ENCODE measurements around the gene C17orf114.
"Not testable (repeated sequence)": the region's sequence is repeated elsewhere in the genome, so short reads cannot be mapped to it uniquely, and the experiment has no call there.

C17orf114 gene

DNA sequence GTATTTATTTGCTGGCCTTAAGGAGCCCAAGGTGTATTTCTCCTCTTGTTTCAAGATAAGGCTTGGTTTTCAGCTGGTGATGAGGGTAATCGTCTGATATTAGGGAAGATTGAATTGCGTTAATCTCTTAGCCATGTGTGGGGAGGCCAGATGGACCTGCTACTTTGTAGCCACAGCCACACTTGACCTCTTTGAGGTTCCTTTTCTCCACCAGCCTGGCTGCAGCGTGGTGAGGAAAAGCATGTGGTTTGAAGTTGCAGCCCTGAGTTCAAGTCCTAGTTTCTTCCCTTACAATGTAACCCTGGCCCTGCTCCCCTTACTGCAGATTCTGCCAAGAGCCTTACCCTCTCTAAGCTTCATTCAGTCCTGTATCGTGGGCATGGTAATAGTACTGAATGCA is 34.1 kb upstream of the C17orf114 start:
- no peak for DNase-seq
- Mint-ChIP-seq H3K27me3 (no peaks in the 10 kb centered on the region), H3K4me3 (no peak overlapping the region), H3K27ac (no peak overlapping the region), H3K36me3 (ENCODE audit: low read depth) (peaks cover 22% of the 10 kb centered on the region), H3K9me3 (no peaks in the 10 kb centered on the region), H3K4me1 (ENCODE audit: low read depth) (peaks cover 64% of the 10 kb centered on the region)

DNA sequence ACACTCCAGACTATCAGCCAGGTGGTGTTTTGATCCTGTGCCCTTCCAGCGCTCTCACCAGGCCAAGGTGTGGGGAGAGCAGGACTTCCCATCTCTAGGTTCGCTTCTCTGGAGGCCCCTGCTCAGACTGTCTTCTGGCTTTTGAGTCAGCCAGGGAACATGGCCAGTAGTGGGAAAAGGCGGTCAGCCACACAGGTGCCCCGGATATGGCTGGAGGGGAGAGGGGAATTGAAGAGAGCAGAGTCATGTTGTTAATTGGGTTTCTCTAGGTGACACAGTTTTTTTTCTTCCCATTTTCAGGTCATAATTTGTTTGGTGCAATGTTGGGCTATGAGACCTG is 32.5 kb upstream of the C17orf114 start:
- Mint-ChIP-seq H3K27me3 (no peaks in the 10 kb centered on the region), H3K9me3 (no peaks in the 10 kb centered on the region), H3K4me3 (peak overlapping the region; percentile 89), H3K36me3 (ENCODE audit: low read depth) (peaks cover 22% of the 10 kb centered on the region), H3K27ac (peak overlapping the region; percentile 89), H3K4me1 (ENCODE audit: low read depth) (peaks cover 48% of the 10 kb centered on the region)
- DNase-seq: no peak

DNA sequence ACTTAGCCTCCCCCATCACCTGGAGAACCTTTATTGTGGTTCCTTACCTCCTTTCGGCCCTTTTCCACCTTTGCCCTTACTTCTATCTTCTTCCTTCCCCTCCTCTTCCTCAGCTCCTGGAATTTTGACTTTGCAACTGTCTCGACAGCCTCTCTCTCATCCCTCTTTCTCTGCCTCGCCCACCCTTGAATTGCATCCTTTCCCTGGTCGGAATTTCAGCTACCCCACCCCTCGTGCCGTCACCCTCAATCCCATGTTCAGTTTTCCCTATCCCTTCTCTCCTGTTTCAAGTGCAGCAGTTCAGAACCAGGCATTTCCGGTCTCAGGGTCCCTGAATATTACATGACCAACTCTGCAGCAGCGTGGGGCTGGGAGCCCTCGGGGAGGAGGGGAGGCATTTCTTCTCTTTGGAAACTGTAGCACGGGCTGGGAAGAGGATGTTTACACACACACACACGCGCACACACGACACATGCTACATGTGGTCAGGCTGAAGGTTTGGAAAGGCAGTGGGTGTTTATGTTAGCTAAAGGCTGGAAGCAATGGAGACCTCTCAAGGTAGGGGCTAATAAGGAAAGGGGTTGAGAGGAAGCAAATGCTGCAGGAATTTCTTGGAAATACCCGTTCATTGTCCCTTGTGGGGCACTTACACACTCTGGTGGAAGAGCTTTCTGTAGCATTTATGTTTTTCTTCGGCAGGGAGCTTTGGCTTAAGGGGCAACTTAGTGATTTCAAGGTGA is 32.0 kb upstream of the C17orf114 start:
- no peaks in the 10 kb centered on the region for H3K27me3 Mint-ChIP-seq
- H3K9me3 Mint-ChIP-seq: no peaks in the 10 kb centered on the region
- peak; percentile 38 for DNase-seq
- peaks cover 43% of the 10 kb centered on the region for H3K4me1 Mint-ChIP-seq (ENCODE audit: low read depth)
- peak overlapping the region; percentile 89 for H3K27ac Mint-ChIP-seq
- H3K36me3 Mint-ChIP-seq (ENCODE audit: low read depth): peaks cover 18% of the 10 kb centered on the region
- H3K4me3 Mint-ChIP-seq: peak overlapping the region; percentile 89

DNA sequence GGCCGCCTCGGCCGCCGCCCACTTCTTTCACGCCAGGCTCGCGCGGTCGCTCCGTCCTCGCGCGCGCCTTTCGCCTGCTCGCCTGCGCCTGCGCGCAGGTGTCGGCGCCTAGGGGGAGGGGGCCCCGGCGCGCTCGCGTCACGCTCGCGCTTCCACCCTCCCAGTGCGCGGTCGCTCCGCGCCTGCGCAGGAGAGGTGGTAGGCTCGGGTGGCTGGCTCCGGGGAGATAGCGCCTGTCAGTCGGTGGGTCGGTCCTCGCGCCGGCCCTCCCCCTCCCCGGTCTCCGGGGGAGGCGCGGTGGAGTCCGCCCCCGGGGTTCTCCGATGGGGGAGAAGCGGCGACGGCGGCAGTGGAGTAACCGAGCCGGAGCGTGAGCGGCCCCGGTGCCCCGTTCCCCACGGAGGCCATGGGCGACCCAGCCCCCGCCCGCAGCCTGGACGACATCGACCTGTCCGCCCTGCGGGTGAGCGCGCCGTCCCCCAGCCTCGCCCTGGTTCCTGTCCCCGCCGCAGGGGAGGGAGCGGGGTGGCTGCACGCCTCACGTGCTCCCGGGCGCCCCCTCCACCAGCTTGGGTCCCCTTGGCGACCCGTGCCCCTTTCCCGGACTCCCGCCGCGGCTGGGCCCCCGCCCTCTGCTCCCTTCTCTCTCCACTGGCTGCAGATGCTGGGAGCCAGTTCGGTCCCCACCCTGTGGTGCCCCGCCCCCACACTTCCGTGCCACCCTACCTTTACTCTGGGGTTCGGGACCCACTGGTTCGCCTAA is 31.2 kb upstream of the C17orf114 start, which contains the start of gene MINK1:
MINK1 (plus strand) TSS at position 163 of the 763 bp plus-strand sequence; CDS start at position 407, 244 bp downstream.
- DNase-seq: peak; percentile 91
- Mint-ChIP-seq H3K4me3 (peak within 1 kb of the TSS; percentile 89), H3K4me1 (ENCODE audit: low read depth) (peaks cover 40% of the 10 kb centered on the region), H3K27me3 (no peaks in the 10 kb centered on the region), H3K9me3 (no peaks in the 10 kb centered on the region), H3K27ac (peak within 1 kb of the TSS; percentile 96), H3K36me3 (ENCODE audit: low read depth) (peaks cover 14% of the 10 kb centered on the region)

DNA sequence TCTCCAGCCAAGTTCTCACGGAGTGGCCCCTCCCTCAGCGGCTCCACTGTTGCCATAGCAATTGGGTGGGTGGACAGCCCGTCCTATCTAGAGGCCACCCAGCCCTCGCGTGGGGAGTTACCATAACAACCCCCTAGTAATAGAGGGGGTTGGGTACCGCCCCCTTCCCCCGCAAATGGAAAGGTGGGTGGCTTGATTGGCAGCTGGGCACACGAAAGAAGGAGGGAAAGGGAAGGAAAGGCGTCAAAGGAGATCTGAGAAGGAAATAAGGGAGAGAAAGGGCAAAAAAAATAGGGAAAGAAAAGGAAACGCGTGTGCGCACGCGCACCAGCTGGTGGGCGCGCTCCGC is 30.7 kb upstream of the C17orf114 start:
- H3K27me3 Mint-ChIP-seq, DNase-seq, H3K9me3 Mint-ChIP-seq: not testable (repeated sequence)
- H3K4me1 Mint-ChIP-seq (ENCODE audit: low read depth): peaks cover 37% of the 10 kb centered on the region
- peak overlapping the region; percentile 96 for H3K27ac Mint-ChIP-seq
- H3K4me3 Mint-ChIP-seq: peak overlapping the region; percentile 89
- peaks cover 11% of the 10 kb centered on the region for H3K36me3 Mint-ChIP-seq (ENCODE audit: low read depth)

DNA sequence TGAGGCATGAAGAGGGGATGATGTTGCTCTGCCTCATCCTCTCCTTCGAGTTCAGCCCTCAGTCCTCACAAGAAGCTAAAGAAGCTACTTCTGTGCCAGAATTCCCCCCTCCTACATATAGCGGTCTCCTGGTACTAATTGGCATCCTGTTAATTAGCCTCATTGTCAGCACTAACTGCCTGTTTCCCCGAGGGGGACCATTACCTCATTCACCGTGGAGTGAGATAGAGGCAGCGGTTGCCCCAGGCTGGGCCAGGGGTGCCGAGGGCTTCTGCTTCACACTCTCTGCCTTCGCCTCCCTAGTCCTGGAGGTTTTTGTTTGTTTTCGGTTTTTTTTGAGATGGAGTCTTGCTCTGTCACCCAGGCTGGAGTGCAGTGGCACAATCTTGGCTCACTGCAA is 25.3 kb upstream of the C17orf114 start:
- no peaks in the 10 kb centered on the region for H3K4me1 Mint-ChIP-seq (ENCODE audit: low read depth)
- H3K27ac Mint-ChIP-seq: no peak overlapping the region
- DNase-seq: no peak
- no peaks in the 10 kb centered on the region for H3K27me3 Mint-ChIP-seq
- H3K4me3 Mint-ChIP-seq: no peak overlapping the region
- H3K9me3 Mint-ChIP-seq: no peaks in the 10 kb centered on the region
- peaks cover 3% of the 10 kb centered on the region for H3K36me3 Mint-ChIP-seq (ENCODE audit: low read depth)

DNA sequence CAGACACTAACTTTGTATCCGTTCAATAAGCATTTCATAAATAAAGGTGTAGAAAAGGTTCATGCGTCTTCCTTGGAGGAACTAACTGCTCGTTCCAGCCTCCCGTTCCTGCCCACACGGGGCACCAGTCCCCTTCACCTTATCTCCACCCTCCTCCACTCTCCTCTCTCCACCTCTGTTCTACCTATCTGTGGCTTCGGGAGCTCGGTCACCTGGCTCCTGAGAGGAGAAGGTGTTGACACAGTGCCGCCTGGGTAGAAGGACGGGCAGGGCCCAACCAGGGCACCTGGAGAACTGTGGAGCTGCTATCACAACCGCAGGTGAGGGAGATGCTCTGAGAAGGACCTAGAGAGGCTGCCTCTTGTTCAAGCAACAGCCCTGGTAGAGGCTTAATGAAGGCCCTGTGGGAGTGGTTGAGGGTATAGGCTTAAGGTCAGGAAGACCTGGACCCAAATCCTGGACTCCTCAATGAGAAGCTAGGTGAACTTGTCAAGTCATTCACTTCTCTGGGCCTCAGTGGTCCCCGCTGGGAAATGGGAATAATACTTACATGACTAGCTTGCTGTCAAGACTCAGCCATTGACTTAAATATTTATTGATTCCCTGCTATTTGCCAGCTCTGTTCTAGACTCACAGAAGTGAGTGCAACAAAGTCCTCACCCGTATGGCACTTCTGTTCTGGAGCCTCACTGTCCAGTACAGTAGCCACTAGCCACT is 21.4 kb upstream of the C17orf114 start:
- no peaks in the 10 kb centered on the region for H3K9me3 Mint-ChIP-seq
- H3K4me3 Mint-ChIP-seq: no peak overlapping the region
- no peak for DNase-seq
- no peak overlapping the region for H3K27ac Mint-ChIP-seq
- no peaks in the 10 kb centered on the region for H3K27me3 Mint-ChIP-seq
- peaks cover 10% of the 10 kb centered on the region for H3K36me3 Mint-ChIP-seq (ENCODE audit: low read depth)
- no peaks in the 10 kb centered on the region for H3K4me1 Mint-ChIP-seq (ENCODE audit: low read depth)

DNA sequence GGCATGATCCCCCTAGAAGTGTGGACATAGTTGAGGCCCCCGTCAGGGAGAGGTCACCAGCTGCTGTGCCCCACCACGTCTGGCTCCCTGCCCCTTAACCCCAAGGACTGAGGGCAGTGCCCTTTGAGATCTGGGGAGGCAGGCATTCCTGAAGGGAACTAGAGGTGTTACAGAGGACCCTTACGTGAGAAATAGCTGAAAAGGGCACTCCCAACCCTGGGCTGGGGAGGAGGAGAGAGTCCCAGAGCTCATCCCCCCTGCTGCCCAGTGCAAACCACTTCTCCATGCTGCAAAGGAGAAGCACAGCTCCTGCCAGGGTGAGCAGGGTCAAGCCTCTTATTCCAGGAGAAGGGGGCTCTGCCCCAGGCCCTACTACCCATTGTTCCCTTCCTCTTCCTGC is 20.7 kb upstream of the C17orf114 start:
- Mint-ChIP-seq H3K36me3 (ENCODE audit: low read depth) (peaks cover 12% of the 10 kb centered on the region), H3K4me3 (no peak overlapping the region), H3K27ac (no peak overlapping the region), H3K9me3 (no peaks in the 10 kb centered on the region), H3K4me1 (ENCODE audit: low read depth) (no peaks in the 10 kb centered on the region), H3K27me3 (no peaks in the 10 kb centered on the region)
- no peak for DNase-seq

DNA sequence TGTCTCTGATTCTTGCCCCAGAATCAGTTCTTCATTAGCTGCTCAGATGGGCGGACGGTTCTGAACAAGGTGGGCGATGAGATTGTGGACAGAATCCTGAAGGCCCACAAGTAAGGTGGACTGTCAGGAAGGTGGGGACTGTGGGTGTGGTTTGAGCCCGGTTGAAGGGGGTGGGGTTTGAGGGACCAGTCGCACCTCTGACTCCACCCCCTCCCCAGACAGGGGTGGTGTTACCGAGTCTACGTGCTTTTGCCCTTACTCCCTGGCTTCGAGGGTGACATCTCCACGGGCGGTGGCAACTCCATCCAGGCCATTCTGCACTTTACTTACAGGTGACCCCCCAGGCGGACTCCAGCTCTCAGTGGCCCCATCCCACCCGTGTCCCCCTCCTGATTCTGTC is 16.1 kb upstream of the C17orf114 start:
- Mint-ChIP-seq H3K4me3 (no peak overlapping the region), H3K9me3 (no peaks in the 10 kb centered on the region), H3K27me3 (no peaks in the 10 kb centered on the region), H3K4me1 (ENCODE audit: low read depth) (no peaks in the 10 kb centered on the region), H3K27ac (no peak overlapping the region), H3K36me3 (ENCODE audit: low read depth) (peaks cover 23% of the 10 kb centered on the region)
- no peak for DNase-seq

DNA sequence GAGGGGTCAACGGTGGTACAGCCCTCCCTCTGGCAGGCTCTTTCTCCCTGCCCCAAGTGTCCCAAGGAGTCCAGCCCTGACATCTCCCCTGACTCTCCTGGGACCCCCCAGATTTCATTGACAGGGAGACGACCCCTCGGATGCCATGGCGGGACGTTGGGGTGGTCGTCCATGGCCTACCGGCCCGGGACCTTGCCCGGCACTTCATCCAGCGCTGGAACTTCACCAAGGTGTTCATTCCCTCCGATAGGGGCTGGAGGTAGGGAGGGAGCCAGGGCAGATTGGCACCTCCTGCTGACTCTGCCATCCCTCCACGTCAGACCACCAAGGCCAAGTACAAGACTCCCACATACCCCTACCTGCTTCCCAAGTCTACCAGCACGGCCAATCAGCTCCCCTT is 14.7 kb upstream of the C17orf114 start:
- Mint-ChIP-seq H3K27ac (no peak overlapping the region), H3K27me3 (no peaks in the 10 kb centered on the region), H3K36me3 (ENCODE audit: low read depth) (peaks cover 20% of the 10 kb centered on the region), H3K9me3 (no peaks in the 10 kb centered on the region), H3K4me1 (ENCODE audit: low read depth) (no peaks in the 10 kb centered on the region), H3K4me3 (no peak overlapping the region)
- no peak for DNase-seq

DNA sequence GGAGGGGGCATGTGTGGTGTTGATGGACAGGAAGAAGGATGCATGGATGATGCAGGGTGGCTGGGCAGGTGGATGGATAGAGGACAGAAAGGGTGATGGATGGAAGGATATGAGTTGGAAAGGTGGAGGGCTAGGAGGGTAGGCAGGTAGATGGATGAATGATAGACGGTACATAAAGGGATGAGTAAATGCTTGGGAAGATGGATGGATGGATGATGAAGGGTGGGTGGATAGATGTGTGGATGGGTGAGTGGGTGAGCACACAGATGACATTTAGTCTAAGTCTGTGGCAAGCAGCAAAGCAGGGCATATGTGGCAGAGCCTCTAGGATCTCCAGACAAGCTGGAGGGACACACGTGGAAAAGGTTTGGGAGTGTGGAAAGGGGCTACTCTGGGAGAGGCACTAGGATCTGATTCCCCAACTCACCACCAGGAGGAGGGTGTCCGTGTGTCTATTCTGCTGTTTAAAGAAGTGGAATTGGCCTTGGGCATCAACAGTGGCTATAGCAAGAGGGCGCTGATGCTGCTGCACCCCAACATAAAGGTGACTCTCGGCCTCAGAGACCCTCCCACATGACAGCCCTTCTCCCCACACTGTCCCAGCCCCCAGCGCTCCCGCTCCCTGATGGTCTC is 13.0 kb upstream of the C17orf114 start:
- no peak overlapping the region for H3K27ac Mint-ChIP-seq
- DNase-seq: no peak
- H3K9me3 Mint-ChIP-seq: no peaks in the 10 kb centered on the region
- no peaks in the 10 kb centered on the region for H3K4me1 Mint-ChIP-seq (ENCODE audit: low read depth)
- H3K4me3 Mint-ChIP-seq: no peak overlapping the region
- H3K36me3 Mint-ChIP-seq (ENCODE audit: low read depth): peaks cover 23% of the 10 kb centered on the region
- H3K27me3 Mint-ChIP-seq: no peaks in the 10 kb centered on the region

DNA sequence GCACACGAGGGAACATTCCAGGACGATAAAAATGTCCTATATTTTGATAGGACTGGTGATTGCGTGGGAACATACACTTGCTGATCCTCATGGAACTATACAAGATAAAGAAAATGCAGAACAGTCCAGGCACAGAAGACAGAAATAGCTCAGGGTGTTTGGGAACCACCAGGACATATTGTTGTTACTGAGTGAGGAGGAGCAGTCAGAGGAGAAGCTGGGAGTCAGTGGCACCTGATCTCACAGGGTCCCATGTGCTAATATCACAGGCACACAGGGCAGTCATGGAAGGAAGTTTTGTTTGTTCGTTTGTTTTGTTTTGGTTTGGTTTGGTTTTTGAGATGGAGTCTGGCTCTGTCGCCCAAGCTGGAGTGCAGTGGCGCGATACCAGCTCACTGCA is 10.6 kb upstream of the C17orf114 start:
- H3K4me1 Mint-ChIP-seq (ENCODE audit: low read depth): peaks cover 3% of the 10 kb centered on the region
- H3K27me3 Mint-ChIP-seq: no peaks in the 10 kb centered on the region
- H3K9me3 Mint-ChIP-seq: no peaks in the 10 kb centered on the region
- no peak for DNase-seq
- H3K27ac Mint-ChIP-seq: no peak overlapping the region
- peaks cover 23% of the 10 kb centered on the region for H3K36me3 Mint-ChIP-seq (ENCODE audit: low read depth)
- no peak overlapping the region for H3K4me3 Mint-ChIP-seq

DNA sequence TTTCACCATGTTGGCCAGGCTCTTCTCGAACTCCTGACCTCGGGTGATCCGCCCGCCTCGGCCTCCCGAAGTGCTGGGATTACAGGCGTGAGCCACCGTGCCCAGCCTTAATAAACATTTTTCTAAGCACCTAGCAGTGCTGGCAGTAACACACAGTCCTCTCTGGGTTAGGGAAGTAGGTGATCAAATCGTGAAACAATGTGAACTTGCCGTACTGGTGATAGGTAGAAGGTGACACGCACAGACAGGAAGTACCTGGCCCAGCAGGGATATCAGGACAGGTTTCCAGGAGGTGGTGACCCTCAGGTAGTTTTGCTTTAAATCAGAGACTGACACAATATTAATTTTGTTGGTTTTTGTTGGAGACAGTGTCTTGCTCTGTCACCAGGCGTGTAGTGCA is 9.3 kb upstream of the C17orf114 start:
- no peak overlapping the region for H3K4me3 Mint-ChIP-seq

DNA sequence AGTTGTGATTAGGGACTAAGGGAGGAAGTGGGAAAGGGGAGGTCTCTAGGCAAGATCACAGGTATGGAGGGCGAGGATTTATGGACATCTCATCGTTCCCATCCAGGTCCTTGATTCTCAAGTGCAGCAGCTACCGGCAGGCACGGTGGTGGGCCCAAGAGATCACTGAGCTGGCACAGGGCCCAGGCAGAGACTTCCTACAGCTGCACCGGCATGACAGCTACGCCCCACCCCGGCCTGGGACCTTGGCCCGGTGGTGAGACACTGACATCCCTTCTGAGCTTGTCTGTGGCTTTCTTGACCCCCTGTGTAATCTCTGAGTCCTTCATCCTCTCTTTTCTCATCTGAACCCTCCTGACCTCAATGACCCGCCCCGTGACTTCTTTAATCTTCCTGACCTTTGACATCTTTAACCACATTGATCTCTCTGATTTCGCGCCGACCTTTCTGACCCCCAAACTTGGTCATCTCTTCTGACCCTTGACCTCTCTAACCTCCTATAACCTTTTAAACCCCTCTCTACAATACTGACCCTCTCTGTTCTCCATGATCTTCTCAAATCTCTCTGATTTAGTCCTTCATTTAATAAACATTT is 8.7 kb upstream of the C17orf114 start:
- H3K27me3 Mint-ChIP-seq: no peaks in the 10 kb centered on the region
- no peak overlapping the region for H3K27ac Mint-ChIP-seq
- no peak for DNase-seq
- no peaks in the 10 kb centered on the region for H3K9me3 Mint-ChIP-seq
- H3K4me3 Mint-ChIP-seq: no peak overlapping the region
- H3K4me1 Mint-ChIP-seq (ENCODE audit: low read depth): peaks cover 12% of the 10 kb centered on the region
- H3K36me3 Mint-ChIP-seq (ENCODE audit: low read depth): peaks cover 12% of the 10 kb centered on the region

More for the DNA sequence above, 9.3 kb upstream of the C17orf114 start:
- no peak for DNase-seq
- H3K36me3 Mint-ChIP-seq (ENCODE audit: low read depth): peaks cover 17% of the 10 kb centered on the region
- no peaks in the 10 kb centered on the region for H3K9me3 Mint-ChIP-seq
- no peak overlapping the region for H3K27ac Mint-ChIP-seq
- H3K4me1 Mint-ChIP-seq (ENCODE audit: low read depth): peaks cover 6% of the 10 kb centered on the region
- H3K27me3 Mint-ChIP-seq: no peaks in the 10 kb centered on the region

Data from activated T-cell treated with anti-CD3 and anti-CD28 coated beads, Interleukin-2, amount 50 U/mL, for 24 hours (primary cell).